SK-N-SH (cell line): ENCODE measurements around the gene CCR3. TPM values are rescaled to one million over a fixed set of nuclear protein-coding genes. Genes with fewer than 3 reads are reported as not detected.

ENCODE experiments used
- CTCF ChIA-PET: fragments of 300-600, 350-600 bp; formaldehyde crosslinking; extraction: SDS; loops from one replicate; lab custom pipeline; 2021; lab: Yijun Ruan, JAX
- POLR2A ChIA-PET: fragments of 350-600 bp; sonication (Branson Sonifier 250); formaldehyde crosslinking; extraction: SDS; loops from one replicate; lab custom pipeline; 2020; ENCODE audit warnings: antibody characterized with exemption, inconsistent platforms; lab: Yijun Ruan, JAX
- DNase-seq: peaks from one replicate; pipeline ENCODE4 v3.0.0; 2012
- H2AFZ ChIP-seq: fragments of 200-600 bp; sonication (generic); 2 replicates; pipeline ENCODE4 v1.8.1; 2016; ENCODE audit warnings: antibody characterized with exemption, mild to moderate bottlenecking, low read depth
- H3F3A ChIP-seq: fragments of 200-600 bp; sonication (generic); replicated peaks from 2 replicates; pipeline ENCODE3; 2016; ENCODE audit warnings: antibody characterized with exemption, mild to moderate bottlenecking; ENCODE audit not compliant: insufficient read depth
- H3K27ac ChIP-seq, 2 experiments: fragments of 200-500 bp in 1 of 2; fragments of 200-600 bp in 1 of 2; sonication (Bioruptor generic) in 1 of 2; sonication (generic), shearing (Covaris generic) in 1 of 2; 2 replicates each; pipeline versions ENCODE4 v1.5.1 to v1.6.1; 2014 to 2016; ENCODE audit warnings: low read depth in 2 of 2, inconsistent platforms in 1 of 2, low read length in 1 of 2, mild to moderate bottlenecking in 1 of 2, mixed read lengths in 1 of 2
- H3K27me3 ChIP-seq: fragments of 200-600 bp; sonication (generic), shearing (Covaris generic); 2 replicates; pipeline ENCODE4 v1.6.1; 2016; ENCODE audit warnings: mixed run types; ENCODE audit not compliant: insufficient read depth
- H3K36me3 ChIP-seq, 2 experiments: fragments of 200-500 bp in 1 of 2; fragments of 200-600 bp in 1 of 2; sonication (Bioruptor generic) in 1 of 2; sonication (generic) in 1 of 2; replicated peaks in 1 of 2; 2 replicates each; pipeline versions ENCODE3 to v1.5.1; 2014 to 2016; ENCODE audit warnings: low read length in 1 of 2, mild to moderate bottlenecking in 1 of 2; ENCODE audit not compliant: insufficient read depth in 2 of 2, control insufficient read depth in 1 of 2
- H3K4me1 ChIP-seq, 2 experiments: fragments of 200-500 bp in 1 of 2; fragments of 200-600 bp in 1 of 2; sonication (Bioruptor generic) in 1 of 2; sonication (generic), shearing (Covaris generic) in 1 of 2; 2 replicates each; pipeline versions ENCODE4 v1.5.1 to v1.6.1; 2014 to 2016; ENCODE audit warnings: low read depth in 1 of 2, low read length in 1 of 2, mixed run types in 1 of 2; ENCODE audit not compliant: insufficient read depth in 2 of 2, control insufficient read depth in 1 of 2
- H3K4me2 ChIP-seq: fragments of 200-600 bp; sonication (generic), shearing (Covaris generic); 2 replicates; pipeline ENCODE4 v1.6.1; 2017; ENCODE audit warnings: mixed run types
- H3K4me3 ChIP-seq, 2 experiments: fragments of 200-500 bp in 1 of 2; fragments of 200-600 bp in 1 of 2; sonication (Bioruptor generic) in 1 of 2; sonication (generic), shearing (Covaris generic) in 1 of 2; 2 replicates each; pipeline versions ENCODE4 v1.5.1 to v1.8.1; 2014 to 2016; ENCODE audit warnings: low read depth in 2 of 2, inconsistent platforms in 1 of 2, low read length in 1 of 2, mild to moderate bottlenecking in 1 of 2, mixed read lengths in 1 of 2, moderate library complexity in 1 of 2
- H3K79me2 ChIP-seq: fragments of 200-600 bp; sonication (generic); 2 replicates; pipeline ENCODE4 v1.8.1; 2017; ENCODE audit warnings: mild to moderate bottlenecking; ENCODE audit not compliant: insufficient read depth
- H3K9ac ChIP-seq: fragments of 200-600 bp; sonication (generic); 2 replicates; pipeline ENCODE4 v1.6.1; 2017; ENCODE audit warnings: mixed run types
- H3K9me2 ChIP-seq: fragments of 200-600 bp; sonication (generic); 2 replicates; pipeline ENCODE4 v1.6.1; 2017; ENCODE audit warnings: mixed run types
- H3K9me3 ChIP-seq: fragments of 200-600 bp; sonication (generic); 2 replicates; pipeline ENCODE4 v1.6.1; 2017; ENCODE audit warnings: mixed run types, mild to moderate bottlenecking, moderate library complexity
- H4K20me1 ChIP-seq: fragments of 200-600 bp; sonication (generic); 2 replicates; pipeline ENCODE4 v1.6.1; 2017; ENCODE audit warnings: mild to moderate bottlenecking, mixed run types; ENCODE audit not compliant: insufficient read depth
- CTCF ChIP-seq: fragments of 200-600 bp; sonication (generic); IDR thresholded peaks from 2 replicates; pipeline ENCODE4 v1.6.1; 2017; ENCODE audit warnings: antibody characterized with exemption, mild to moderate bottlenecking, moderate library complexity
- ELF1 ChIP-seq: IDR thresholded peaks from 2 replicates; pipeline ENCODE4 v1.4.0; 2012
- IRF3 ChIP-seq: fragments of 150-350 bp; IDR thresholded peaks from 2 replicates; pipeline ENCODE4 v1.6.1; 2016; ENCODE audit warnings: mild to moderate bottlenecking, low read depth, low read length
- PBX3 ChIP-seq: IDR thresholded peaks from 2 replicates; pipeline ENCODE4; 2012
- RAD21 ChIP-seq: IDR thresholded peaks from 2 replicates; pipeline ENCODE4 v1.6.1; 2012; ENCODE audit warnings: mild to moderate bottlenecking, low read length
- SIN3A ChIP-seq: IDR thresholded peaks from 2 replicates; pipeline ENCODE4 v1.6.1; 2012; ENCODE audit warnings: low read depth, mild to moderate bottlenecking, low read length, moderate library complexity, borderline replicate concordance
- SMC3 ChIP-seq: IDR thresholded peaks from 2 replicates; pipeline ENCODE4 v1.6.1; 2012; ENCODE audit warnings: low read depth, low read length, improper control_type of control experiment
- TAF1 ChIP-seq: IDR thresholded peaks from 2 replicates; pipeline ENCODE4 v1.6.1; 2012; ENCODE audit warnings: low read depth, mild to moderate bottlenecking, low read length, moderate library complexity, borderline replicate concordance
- ZBTB33 ChIP-seq: IDR thresholded peaks from 2 replicates; pipeline ENCODE4 v1.4.0; 2012; ENCODE audit warnings: low read depth, borderline replicate concordance
- WGBS: methylation state at CpG from one replicate; pipeline ENCODE4 v1.1.6; 2017; ENCODE audit warnings: low lambda C conversion rate; 5-methylcytosine and 5-hydroxymethylcytosine counted together
- polyA plus RNA-seq, 3 experiments: library from polyadenylated mRNA; depleted of rRNA; stranded (reverse); fragments of >200 nt; gene quantifications; 2 replicates each; pipeline ENCODE4 v1.2.3, GENCODE V29; 2012

CCR3 gene
- polyA plus RNA-seq, 1 of the 3 experiments (the other 2 are of a cell fraction) = not detected

GRCh38 chr3:46214751-46215352 is 27.4 kb upstream of the CCR3 start:
- Histone ChIP-seq H2AFZ (no peak overlapping the region), H3K27me3 (no peaks in the 10 kb centered on the region; the same call in 1 of the 2 replicates), H3K79me2 (no peaks in the 10 kb centered on the region), H3K9me3 (no peaks in the 10 kb centered on the region), H3K9me2 (no peaks in the 10 kb centered on the region), H4K20me1 (no peaks in the 10 kb centered on the region), H3K4me3 (no peak overlapping the region), H3K9ac (no peak overlapping the region), H3K36me3 (no peaks in the 10 kb centered on the region), H3K4me2 (no peak overlapping the region), H3F3A (no peaks in the 10 kb centered on the region), H3K4me1 (no peaks in the 10 kb centered on the region), H3K27ac (no peak overlapping the region)
- 0% methylated on average over 1 of the region's 1 CpG for WGBS
- DNase-seq = no peak
- ChIA-PET CTCF (interaction anchor here (1.0 kb wide), 1 partner anchor 164 kb away, joined by 6 read pairs; no protein-coding TSS in a partner anchor), POLR2A (no interaction called here)
- TF ChIP-seq IRF3 (no peak), ZBTB33 (no peak), RAD21 (peak; percentile 7; the same call in 1 of the 2 replicates), SMC3 (no peak), TAF1 (no peak), SIN3A (no peak), ELF1 (no peak), PBX3 (no peak), CTCF (peak; percentile 12; the same call in 1 of the 2 replicates)
